ENCODE results near the gene FBXO47.
A peak's percentile ranks its signal among the peaks of the same experiment; 100 is the strongest.
"Not testable (repeated sequence)": the region's sequence is repeated elsewhere in the genome, so short reads cannot be mapped to it uniquely, and the experiment has no call there.

FBXO47 gene

DNA sequence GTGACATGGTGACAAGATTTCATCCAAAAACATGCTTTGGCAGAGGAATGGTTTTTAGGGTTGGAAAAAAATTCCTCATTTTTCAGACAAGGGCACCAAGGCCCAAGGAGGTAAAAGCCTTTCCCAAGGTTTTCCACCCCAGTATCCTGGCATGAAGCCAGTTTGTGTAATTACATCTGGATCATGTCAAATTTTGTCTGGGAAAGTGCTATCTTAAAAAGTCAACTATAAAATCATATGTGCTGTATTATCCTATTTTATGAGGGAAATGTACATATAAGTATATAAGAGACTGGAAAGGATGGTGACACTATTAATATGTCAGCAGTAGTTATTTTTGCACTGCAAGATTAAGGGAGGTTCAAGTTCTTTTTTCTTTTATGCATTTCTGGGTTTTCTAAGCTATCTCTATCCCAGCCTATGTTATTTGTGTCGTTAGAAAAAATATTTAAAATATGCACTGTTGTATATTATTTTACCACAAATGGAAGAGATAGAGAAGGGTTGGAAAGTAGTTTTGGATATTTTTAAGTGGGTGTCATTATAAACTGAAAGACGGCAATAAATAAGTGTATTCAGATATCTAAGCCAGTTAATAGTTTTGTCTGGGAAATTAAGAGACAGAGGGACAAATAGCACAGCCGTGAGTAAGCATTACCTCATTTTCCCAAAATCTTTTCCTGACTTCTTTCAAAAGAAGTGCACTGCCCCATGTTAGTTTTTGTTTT, 13.5 kb upstream of the FBXO47 start:
- no peak for DNase-seq (ENCODE audit: low spot score)

DNA sequence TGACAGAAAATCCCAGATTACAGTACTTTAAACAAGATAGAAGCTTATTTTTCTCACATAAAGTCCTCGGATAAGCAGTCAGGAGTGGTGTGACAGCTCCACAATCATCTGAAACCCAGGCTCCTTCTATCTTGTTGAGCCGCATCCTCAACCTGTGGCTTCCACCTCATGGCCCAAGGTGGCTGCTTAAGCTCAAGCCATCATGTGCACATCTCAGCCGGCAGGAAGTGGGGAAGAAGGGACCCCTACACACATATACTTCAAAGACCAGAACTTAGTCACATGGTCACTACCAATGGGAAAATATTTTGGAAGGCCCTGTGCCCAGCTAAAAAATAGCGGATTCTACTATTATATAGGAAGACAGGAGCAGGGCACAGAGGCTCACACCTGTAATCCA, 11.0 kb upstream of the FBXO47 start:
- peak; percentile 16 for DNase-seq (ENCODE audit: low spot score)

DNA sequence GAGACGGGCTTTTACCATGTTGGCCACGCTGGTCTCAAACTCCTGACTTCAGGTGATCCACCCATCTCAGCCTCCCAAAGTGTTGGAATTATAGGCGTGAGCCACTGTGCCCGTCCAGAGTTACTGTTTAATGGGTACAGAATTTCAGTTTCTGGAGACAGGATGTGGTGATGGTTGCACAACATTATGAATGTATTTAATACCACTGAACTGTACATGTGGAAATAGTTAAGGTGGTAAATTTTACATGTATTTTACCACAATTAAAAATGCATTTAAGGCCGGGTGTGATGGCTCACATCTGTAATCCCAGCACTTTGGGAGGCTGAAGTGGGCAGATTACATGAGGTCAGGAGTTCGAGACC, 9.0 kb upstream of the FBXO47 start:
- peak; percentile 7 for DNase-seq (ENCODE audit: low spot score)

DNA sequence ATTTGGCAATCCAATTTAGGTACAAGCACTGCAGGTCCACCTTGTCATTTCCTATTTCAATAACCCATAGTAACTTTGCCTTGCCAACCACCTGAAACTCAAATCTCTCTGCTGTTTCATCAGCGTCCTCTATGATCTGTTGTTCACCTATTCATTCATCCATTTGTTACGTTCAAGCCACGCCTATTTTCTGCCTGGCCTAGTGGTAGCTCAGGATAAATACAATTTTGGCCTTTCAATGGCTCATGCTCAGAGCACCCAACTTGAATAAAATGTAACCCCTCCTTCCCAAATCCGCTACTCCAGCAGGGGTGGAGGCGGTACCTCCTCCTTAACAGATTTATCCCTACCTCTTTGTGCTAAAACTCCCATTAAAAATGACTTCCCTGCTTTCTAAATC, 3.6 kb upstream of the FBXO47 start:
- peak; percentile 37 for DNase-seq (ENCODE audit: low spot score)

DNA sequence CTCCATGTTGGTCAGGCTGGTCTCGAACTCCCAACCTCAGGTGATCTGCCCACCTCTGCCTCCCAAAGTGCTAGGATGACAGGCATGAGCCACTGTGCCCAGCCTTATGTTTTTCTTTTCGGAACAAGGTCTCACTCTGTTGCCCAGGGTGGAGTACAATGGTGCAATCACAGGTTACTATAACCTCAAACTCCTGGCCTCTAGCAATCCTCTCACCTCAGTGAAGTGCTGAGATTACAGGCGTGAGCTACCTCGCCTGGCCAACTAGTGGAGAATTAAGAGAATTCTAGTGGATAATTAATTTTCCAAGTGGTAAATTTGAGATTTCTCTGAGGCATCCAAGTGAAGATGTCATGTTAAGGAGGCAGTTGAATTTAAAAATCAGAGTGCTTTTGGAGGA, 2.9 kb upstream of the FBXO47 start:
- DNase-seq (ENCODE audit: low spot score), result peak; percentile 22

DNA sequence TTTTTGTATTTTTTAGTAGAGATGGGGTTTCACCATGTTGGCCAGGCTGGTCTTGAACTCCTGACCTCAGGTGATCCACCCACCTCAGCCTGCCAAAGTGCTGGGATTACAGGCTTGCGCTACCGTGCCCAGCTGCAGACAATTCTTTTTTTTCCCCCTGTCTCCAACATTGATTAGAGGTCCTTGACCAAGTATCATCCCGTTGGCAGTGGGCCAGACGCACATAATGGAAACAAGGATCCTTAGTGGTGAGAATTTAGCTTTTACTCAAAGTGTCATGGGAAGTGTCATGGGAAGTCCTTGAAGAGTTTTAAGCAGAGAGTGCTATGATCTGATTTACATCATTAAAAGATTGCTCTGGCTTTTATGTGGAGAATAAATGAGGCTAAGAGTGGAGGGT, 2.1 kb upstream of the FBXO47 start:
- DNase-seq (ENCODE audit: low spot score), result peak; percentile 20

DNA sequence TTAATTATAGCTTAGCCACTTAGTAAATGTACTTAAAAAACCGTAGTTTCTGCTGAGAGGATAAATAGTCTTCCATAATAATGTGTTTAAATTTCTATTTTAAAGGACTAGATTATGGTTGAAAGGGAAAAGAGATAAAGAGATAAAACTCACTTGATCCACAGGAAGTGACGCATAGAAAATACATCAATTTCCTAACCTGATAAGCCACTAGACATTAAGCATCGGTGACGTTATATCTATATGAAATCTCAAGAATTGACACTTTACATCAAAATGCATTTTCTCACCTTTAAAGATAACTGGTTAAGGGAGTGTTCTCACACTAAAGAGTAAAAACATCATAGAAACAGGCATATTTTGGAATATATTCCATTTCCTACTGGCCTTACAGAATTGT, 5.8 kb downstream of the FBXO47 start:
- DNase-seq (ENCODE audit: low spot score), result no peak

DNA sequence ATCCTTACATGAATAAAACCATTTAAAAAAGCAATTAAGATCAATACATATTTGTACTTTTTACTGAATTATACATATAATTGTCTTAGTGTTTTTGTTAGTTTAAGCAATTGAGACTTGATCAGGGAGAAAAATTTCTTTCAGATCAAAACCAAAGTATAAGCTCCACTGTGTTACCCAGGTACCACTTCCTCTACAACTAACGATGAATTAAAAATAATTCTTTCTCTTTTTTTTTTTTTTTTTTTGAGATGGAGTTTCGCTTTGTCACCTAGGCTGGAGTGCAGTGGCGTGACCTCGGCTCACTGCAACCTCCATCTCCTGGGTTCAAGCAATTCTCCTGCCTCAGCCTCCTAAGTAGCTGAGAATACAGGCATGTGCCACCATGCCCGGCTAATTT, 6.8 kb downstream of the FBXO47 start:
- DNase-seq (ENCODE audit: low spot score), result no peak

DNA sequence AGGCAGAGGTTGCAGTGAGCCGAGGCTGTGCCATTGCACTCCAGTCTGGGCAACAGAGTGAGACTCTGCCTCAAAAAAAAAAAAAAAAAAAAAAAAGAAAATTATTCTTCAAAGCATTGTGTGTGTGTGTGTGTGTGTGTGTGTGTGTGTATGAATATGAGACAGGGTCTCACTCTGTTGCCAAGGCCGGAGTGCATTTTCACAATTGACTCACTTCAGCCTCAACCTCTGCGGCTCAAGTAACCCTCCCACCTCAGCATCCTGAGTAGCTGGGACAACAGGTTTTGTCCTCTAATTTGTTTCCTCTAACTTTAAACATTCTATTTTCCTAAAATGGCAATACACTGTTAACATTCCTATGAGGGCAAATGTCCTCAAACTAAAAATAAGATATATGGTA, 7.7 kb downstream of the FBXO47 start:
- peak; percentile 22 for DNase-seq (ENCODE audit: low spot score)

DNA sequence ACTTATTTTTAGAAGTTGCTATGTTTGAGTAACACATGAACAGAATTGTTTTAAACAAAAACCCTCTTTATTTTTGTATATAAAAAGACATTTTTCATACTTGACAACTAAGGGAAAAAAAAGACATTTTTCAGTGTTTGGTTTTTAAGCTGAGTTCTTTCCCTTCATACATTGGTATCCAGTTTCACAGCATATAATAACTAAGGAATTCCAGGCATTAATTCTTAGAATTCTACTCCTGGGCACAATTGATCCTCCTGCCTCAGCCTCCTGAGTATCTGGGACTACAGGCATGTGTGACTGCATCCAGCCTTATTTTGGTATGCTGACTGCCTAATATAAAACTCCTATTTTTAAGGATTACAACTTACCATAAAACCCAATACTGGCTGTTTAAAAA, 8.4 kb downstream of the FBXO47 start:
- peak; percentile 5 for DNase-seq (ENCODE audit: low spot score)

DNA sequence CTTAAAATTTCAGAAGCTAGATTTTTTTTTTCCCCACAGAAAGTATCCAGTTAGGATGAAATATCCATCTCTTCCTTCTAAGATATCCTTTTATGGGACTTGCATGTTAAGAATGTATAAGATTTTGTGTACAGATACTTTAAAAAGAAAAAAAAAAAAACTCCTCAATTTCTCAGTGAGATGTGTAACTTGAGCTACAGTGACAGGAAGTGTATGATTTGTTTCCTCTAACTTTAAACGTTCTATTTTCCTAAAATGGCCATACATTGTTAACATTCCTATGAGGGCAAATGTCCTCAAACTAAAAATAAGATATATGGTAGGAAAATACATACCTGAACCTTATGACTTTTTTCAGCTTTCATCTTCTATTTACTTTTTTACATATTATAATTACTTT, 8.9 kb downstream of the FBXO47 start:
- DNase-seq (ENCODE audit: low spot score), result no peak

DNA sequence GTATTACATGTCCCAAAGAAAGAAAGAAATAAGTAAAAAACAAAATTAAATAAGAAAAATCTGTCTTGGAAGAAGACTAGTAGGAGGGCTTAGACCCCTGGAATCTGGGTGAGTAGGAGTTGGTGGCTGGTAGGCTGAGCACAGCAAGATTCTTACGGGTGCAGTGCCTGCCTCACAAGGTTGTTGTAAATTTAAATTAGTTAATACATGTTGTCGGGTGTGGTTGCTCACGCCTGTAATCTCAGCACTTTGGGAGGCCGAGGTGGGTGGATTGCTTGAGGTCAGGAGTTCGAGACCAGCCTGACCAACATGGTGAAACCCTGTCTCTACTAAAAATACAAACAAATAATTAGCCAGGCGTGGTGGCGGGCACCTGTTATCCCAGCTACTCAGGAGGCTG, 13.4 kb downstream of the FBXO47 start:
- not testable (repeated sequence) for DNase-seq (ENCODE audit: low spot score)

DNA sequence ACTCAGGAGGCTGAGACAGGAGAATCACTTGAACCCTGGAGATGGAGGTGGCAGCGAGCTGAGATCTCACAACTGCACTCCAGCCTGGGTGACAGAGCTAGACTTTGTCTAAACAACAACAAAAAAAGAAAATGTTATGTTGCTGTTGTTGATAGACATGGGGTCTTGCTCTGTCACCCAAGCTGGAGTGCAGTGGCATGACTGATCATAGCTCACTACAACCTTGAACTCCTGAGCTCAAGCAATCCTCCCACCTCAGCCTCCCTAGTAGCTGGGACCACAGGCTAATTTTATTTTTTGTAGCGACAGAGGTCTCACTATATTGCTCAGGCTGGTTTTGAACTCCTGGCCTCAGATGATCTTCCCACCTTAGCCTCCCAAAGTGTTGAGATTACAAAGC, 20.0 kb downstream of the FBXO47 start:
- no peak for DNase-seq (ENCODE audit: low spot score)

DNA sequence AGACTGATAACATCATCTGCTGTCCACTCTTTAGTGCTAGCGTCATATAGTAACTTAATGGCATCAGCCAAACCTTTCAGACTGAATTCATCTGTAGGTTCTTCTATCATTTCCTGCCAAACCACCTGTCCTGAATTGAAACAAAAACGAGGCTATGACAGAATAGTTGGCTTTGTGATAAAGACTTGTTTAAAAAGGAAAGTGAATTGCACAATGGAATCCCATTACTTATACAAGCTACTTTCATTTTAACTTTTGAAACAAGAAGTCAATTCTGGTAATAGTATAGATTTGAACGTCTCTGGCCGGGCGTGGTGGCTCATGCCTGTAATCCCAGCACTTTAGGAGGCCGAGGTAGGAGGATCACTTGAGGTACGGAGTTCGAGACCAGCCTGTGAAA, 23.6 kb downstream of the FBXO47 start:
- no peak for DNase-seq (ENCODE audit: low spot score)

DNA sequence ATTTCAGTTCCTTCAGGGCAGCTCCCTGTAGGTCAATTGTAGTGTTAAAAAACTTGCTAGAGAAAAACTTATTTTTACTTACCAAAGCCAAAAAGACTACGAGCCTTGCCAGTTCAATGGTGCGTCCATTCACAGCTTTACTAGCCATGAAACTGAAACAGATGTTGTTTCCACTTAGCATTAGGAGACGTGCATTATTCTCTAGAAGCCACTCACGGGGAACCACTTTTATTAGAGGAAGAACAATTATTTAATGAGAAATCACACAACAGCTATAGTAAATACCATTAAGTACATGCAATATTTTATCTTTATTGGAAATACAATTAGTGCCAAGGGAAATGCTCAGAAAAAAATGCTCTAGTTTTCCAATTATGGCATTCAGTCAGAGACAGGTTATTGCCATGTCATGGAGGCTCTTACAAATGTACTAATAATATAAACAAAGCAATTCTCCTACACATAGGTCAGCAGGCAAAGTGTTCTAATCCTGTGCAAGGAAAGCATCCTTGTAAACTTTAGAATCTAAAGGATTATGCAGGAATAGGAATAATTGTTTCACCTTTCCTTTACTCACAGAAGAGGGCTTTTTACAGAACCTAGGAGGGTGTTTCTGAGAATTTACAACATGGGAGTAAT, 24.4 kb downstream of the FBXO47 start:
- no peak for DNase-seq (ENCODE audit: low spot score)

DNA sequence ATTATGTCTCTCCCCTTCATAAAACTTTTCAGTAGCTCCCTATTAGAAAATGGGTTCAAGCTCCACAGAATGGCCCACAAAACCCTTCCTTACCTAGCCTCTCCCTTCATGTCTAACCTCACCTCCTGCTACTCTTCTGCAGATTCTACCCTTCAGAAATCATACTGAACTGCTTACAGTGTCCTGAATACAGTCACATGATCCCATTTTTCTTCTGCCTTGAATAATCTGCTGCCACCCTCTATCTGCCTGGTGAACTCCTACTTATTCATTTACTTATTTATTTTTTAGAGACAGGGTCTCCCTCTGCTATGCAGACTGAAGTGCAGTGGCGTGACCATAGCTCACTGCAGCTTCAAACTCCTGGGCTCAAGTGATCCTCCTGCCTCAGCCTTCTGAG, 26.8 kb downstream of the FBXO47 start:
- DNase-seq (ENCODE audit: low spot score), result no peak

DNA sequence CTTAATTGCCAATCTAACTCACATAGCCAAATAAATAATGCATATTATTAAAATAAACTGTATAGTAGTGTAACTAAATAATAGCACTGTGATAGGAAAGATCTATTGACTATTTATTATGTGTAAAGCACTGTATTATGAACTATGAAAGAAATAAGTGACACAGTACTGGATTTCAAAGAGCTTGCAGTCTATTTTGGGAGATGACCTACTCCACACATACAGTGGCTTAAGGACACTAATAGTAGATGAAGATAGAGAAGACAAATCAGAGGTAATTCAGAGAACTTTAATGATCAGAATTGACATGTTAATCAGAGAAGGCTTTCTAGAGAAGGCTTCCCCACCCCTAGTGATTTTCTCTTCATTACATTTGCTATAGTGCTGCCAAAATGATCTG, 27.2 kb downstream of the FBXO47 start:
- no peak for DNase-seq (ENCODE audit: low spot score)

DNA sequence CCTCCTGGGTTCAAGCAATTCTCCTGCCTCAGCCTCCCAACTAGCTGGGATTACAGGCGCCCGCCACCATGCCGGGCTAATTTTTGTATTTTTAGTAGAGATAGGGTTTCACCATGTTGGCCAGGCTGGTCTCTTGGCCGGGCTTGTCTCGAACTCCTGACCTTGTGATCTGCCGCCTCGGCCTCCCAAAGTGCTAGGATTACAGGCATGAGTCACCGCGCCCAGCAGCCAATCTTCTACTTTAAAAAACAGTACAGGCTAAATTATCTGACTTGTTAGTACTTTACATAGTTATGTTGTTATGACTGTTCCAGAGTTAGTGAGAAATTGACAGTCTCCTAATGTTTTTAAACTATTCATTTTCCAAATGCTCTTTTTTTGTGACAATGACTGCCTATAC, 33.2 kb downstream of the FBXO47 start:
- DNase-seq (ENCODE audit: low spot score), result peak; percentile 21

DNA sequence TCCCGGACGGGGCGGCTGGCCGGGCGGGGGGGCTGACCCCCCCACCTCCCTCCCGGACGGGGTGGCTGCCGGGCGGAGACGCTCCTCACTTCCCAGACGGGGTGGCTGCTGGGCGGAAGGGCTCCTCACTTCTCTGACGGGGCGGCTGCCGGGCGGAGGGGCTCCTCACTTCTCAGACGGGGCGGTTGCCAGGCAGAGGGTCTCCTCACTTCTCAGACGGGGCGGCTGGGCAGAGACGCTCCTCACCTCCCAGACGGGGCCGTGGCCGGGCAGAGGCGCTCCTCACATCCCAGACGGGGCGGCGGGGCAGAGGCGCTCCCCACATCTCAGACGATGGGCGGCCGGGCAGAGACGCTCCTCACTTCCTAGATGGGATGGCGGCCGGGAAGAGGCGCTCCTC, 36.4 kb downstream of the FBXO47 start:
- not testable (repeated sequence) for DNase-seq (ENCODE audit: low spot score)

DNA sequence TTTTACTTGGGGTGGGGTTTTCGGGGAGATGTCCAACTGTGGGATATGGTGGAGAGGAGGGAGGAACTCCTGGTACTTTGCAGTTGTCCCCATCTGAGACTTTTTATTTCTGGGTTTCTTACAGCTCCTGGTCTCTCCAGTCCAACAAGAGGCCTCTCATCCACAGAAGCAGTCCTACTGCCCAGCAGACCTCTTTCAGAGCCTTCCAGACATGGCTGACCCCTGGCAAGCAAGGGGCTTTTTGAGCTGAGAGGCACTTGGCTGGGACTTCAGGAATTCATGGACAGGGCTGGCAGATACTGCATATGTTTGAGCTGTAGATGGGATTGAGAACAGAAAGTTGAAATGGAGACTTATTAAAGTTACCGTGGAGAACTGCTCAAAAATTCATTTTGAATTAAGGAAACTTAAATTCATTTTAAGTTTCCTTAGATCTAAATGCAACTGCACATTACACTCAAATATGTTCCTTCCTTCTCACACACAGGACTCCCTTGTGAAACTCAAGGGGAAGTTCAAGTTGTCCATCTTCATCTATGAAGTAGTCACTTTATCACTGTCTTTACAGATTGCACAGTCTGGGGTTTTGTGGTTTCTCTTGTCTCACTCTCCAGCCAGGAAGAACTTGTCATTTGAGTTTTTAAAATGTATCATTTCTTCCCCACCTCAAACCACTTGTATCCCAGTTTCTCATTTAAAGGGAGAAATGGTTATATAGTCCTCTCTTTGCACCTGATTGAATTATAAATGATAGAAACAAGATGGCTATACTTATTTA, 40.7 kb downstream of the FBXO47 start:
- DNase-seq (ENCODE audit: low spot score), result peak; percentile 26

DNA sequence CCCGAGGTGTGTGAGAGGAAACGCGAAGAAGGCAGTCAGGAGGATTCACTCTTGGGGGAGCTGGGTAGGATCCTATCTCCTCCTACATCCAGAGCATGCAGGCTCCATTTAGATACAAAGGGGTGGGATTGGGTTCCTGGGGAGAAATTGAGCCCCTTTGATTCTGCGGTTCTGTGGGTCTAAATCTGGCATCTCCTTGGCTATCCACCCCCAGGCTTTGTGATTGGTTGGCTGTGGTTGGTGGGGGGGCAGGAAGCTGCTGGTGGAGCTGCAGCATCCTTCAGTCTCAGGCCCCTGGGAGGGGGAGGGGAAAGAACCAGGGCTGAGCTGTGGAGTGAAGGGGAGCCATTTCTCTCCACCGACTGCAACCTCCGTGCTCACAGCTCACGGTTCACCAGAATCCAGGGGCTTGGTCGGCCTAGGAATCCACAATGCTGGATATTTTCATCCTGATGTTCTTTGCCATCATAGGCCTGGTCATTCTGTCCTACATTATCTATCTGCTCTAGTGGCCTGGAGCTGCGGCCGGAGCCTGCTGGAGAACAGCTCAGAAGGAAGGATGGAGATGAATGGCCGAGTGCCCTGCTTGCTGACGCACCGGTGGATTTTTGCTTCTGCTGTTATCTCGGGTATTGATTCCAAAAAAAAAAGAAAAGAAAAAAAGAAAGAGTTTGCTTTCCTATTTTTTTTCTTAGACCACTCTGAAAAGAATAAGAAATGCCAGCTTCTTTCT, 41.8 kb downstream of the FBXO47 start, which contains the start of gene LASP1NB:
Gene LASP1NB, plus strand, starts transcription at position 352 of the 733 bp plus-strand sequence.
- DNase-seq (ENCODE audit: low spot score), result peak; percentile 83

DNA sequence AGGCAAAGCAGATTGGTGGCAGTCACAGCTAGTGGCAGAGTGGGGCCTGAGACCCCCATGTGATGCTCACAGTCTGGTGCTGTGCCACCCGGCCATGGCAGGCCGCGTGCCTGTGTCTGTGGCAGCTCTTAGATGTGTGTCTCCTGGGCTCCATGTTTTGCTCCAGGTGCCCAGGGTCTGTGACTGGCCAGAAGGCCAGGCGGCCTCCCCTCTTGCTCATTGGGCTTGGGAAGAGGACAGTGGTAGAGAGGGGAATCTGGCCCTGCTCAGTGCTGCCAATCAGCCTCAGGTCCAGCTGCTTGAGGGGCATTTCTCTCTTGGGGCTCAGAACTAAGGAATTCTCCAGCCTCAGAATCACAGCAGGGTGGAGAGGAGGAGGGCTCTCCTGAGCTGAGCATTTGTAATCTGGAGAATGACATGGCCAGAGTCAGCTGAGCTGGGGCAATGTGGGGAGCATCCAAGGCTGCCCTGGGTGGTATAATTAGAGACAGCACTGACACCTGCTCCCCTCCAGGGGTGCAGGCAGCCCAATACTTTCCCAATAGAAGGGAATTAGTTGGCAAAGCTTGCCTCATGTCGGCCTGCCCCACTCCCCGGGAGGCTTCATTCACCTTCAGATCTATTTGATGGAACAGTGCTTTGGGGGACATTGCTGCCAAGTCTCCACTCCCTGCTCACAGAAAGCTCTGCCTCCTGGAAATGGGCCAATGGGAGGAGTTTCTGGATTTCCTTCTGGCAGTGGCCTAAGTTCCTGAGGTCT, 44.5 kb downstream of the FBXO47 start:
- peak; percentile 72 for DNase-seq (ENCODE audit: low spot score)
